HG02798 (cell line): ENCODE measurements around the gene SHH.

Experiments used
- ATAC-seq: cut with Tn5 transposase; IDR thresholded peaks from one replicate; pipeline ENCODE4 v1.9.1; 2021; ENCODE audit warnings: mild to moderate bottlenecking; ENCODE audit not compliant: unreplicated experiment, poor library complexity

SHH gene

DNA sequence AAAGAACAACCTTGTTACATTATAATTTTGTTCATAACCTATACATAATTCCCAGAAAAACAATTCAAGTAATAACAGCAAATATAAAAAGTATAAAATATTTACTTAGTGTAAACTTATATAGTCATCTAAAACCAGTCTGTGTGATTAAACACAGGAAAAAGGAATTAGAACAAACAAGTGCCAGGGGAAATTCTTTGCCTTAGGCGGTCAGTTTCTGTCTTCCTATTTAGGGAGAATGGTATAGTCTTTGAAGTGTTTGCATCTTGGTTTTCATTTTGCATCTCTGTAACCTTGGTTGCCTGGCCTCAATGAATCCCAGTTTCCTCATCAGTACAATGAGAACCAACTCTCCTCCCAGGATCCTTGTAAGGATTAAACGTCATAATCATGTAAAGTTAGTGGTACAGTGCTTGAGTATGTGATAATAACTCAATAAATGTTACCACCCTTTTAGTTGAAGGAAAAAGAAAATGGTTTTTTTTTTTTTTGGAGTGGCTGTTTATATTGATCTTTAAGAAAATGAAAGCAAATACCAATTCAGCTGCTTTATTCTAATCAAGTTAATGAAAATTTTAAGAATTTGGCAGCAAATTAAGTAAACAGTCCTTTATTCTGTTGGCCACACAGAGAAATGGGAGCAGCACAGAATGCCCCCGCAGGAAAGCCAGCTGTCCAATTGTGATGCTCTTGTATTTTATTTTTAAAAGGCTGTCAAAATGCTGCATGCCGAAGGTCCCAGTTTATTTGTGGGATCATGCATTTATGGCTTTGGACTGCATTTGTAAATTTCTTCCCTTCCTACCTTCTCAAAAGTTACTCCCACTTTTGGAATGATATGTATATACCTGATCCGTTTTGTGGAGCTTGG lies 61.8 kb downstream of the SHH start:
- ATAC-seq, result no peak
